K562 (cell line): ENCODE data around the gene ARHGAP15. TPM values are rescaled to one million over a fixed set of nuclear protein-coding genes. Genes with fewer than 3 reads are reported as not detected.

Experiments used
- CHAMP1 ChIP-seq: fragments of 450-650 bp; IDR thresholded peaks from 2 replicates; pipeline ENCODE4 v1.6.1; 2016; ENCODE audit warnings: mild to moderate bottlenecking
- SREBF1 ChIP-seq: fragments of 150-350 bp; IDR thresholded peaks from 2 replicates; pipeline ENCODE4 v1.6.1; 2014; ENCODE audit warnings: antibody characterized with exemption, low read depth, low read length, borderline replicate concordance
- ZNF318 ChIP-seq, 2 experiments: fragments of 450-650 bp; IDR thresholded peaks; 2 replicates each; pipeline ENCODE4 v1.6.1; 2016; ENCODE audit warnings: mild to moderate bottlenecking in 2 of 2, borderline replicate concordance in 1 of 2, low read depth in 1 of 2, moderate library complexity in 1 of 2
- ZNF785 ChIP-seq: fragments of 250-450 bp; sonication (Bioruptor Pico); IDR thresholded peaks from 2 replicates; pipeline ENCODE4 v1.4.0; 2020; ENCODE audit warnings: mild to moderate bottlenecking
- polyA plus RNA-seq, 8 experiments: library from polyadenylated mRNA; depleted of rRNA in 4 of 8; stranded (reverse) in 5 of 8; unstranded in 3 of 8; fragments of >200 nt; fragmentation: Nextera tagmentation in 2 of 8; fragmentation: Illumina TruSeq in 1 of 8; extraction: Ambion mirVana in 2 of 8; extraction: Trizol in 1 of 8; gene quantifications; 2 replicates each; pipeline versions ENCODE4 v1.2.1 to v1.2.3, GENCODE V29; 2011 to 2014; ENCODE audit warnings: inconsistent platforms in 1 of 8, missing spikeins in 1 of 8
- total RNA-seq, 7 experiments: library from RNA; depleted of rRNA in 6 of 7; stranded (reverse); fragments of >200 nt in 6 of 7; fragmentation: Illumina TruSeq in 2 of 7; extraction: Trizol in 2 of 7; gene quantifications; 2 replicates each; pipeline versions ENCODE4 v1.2.1 to v1.2.3, GENCODE V29; 2011 to 2021; ENCODE audit warnings: low replicate concordance in 1 of 7

ARHGAP15 gene
- total and polyA plus RNA-seq, 9 of the 15 experiments (the other 6 are each of a cell fraction or from before 2014, with no cell fraction given): 1.5 to 17.9 (median 7.9) TPM

GRCh38 chr2:143601828-143602227, 472.6 kb downstream of the ARHGAP15 start (continued):
- TF ChIP-seq ZNF318 (IDR thresholded peaks at IDR 0.05; ENCODE audit: borderline replicate concordance in 1 of 2, low read depth in 1 of 2) (no peak), SREBF1 (no peak), ZNF785 (CRISPR knock-in tag) (no peak), CHAMP1 (no peak)
